ENCODE results near the gene SAMD10. TPM values are rescaled to one million over a fixed set of nuclear protein-coding genes. Genes with fewer than 3 reads are reported as not detected.

The SAMD10 gene
- total RNA-seq, 4 donors from 2014 or later, result 5.1 to 15.9 (median 6.8) TPM

- WGBS, 2 donors, result 70 to 78% methylated on average over 8 to 9 of the region's 9 CpGs
- H3K36me3 ChIP-seq, result peaks cover 14 to 94% (median 17%) of the 10 kb centered on the region in 3 donors
- H3K4me3 ChIP-seq, result no peak overlapping the region
- H3K27me3 ChIP-seq, result no peaks in the 10 kb centered on the region
- intact Hi-C loops (cut with DNase I), result no loop called here
- peaks cover 0 to 15% (median 0%) of the 10 kb centered on the region in 3 donors for H3K4me1 ChIP-seq
- H3K9me3 ChIP-seq, result no peaks in the 10 kb centered on the region
- H3K27ac ChIP-seq, result no peak overlapping the region
- TF ChIP-seq POLR2A (IDR thresholded peaks at IDR 0.05), result no peak
- TF ChIP-seq, protein P1, sequence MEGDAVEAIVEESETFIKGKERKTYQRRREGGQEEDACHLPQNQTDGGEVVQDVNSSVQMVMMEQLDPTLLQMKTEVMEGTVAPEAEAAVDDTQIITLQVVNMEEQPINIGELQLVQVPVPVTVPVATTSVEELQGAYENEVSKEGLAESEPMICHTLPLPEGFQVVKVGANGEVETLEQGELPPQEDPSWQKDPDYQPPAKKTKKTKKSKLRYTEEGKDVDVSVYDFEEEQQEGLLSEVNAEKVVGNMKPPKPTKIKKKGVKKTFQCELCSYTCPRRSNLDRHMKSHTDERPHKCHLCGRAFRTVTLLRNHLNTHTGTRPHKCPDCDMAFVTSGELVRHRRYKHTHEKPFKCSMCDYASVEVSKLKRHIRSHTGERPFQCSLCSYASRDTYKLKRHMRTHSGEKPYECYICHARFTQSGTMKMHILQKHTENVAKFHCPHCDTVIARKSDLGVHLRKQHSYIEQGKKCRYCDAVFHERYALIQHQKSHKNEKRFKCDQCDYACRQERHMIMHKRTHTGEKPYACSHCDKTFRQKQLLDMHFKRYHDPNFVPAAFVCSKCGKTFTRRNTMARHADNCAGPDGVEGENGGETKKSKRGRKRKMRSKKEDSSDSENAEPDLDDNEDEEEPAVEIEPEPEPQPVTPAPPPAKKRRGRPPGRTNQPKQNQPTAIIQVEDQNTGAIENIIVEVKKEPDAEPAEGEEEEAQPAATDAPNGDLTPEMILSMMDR (IDR thresholded peaks at IDR 0.05), result no peak
- DNase-seq, result no peak
Measured at GRCh38 chr20:63924241-63924640, 55.2 kb downstream of the SAMD10 start.

Small RNA genes lying within 50 kb of the gene (small RNA-seq; reads per million reads assigned to genes)
- 0 to 0.18 (median 0) reads per million in 4 donors for gene MIR647

Other genes starting within 250 kb of the SAMD10 start
- 10 to 100 TPM; 10.9 to 22.3 (median 14.4) TPM for gene LIME1, start 243.0 kb downstream of the SAMD10 start, total RNA-seq
- 10 to 100 TPM; 37.0 to 55.5 (median 50.2) TPM for gene SLC2A4RG, start 239.9 kb downstream of the SAMD10 start, total RNA-seq
- gene ZBTB46, start 148.4 kb downstream of the SAMD10 start, total RNA-seq, result 1 to 10 TPM in 3 of 4 donors, under 1 TPM in 1; 0.79 to 4.2 (median 2.0) TPM
- gene ABHD16B, start 118.1 kb downstream of the SAMD10 start, total RNA-seq, result not detected
- 100 to 1,000 TPM in 3 of 4 donors, 10 to 100 TPM in 1; 97.1 to 124 (median 116) TPM for gene TPD52L2, start 114.4 kb downstream of the SAMD10 start, total RNA-seq
- 10 to 100 TPM; 58.7 to 89.5 (median 75.4) TPM for gene DNAJC5, start 84.5 kb downstream of the SAMD10 start, total RNA-seq
- gene UCKL1, start 23.2 kb downstream of the SAMD10 start, total RNA-seq, result 10 to 100 TPM; 23.1 to 38.0 (median 25.6) TPM
- gene ZNF512B, start 9.7 kb downstream of the SAMD10 start, total RNA-seq, result 10 to 100 TPM; 10.7 to 17.6 (median 14.2) TPM
- gene PRPF6, start 1.5 kb upstream of the SAMD10 start, total RNA-seq, result 10 to 100 TPM; 34.1 to 57.4 (median 45.8) TPM
- gene C20orf204, start 56.5 kb upstream of the SAMD10 start, total RNA-seq, result under 1 TPM in 3 of 4 donors, not detected in 1; 0.26 to 0.57 (median 0.57) TPM
- gene SOX18, start 70.0 kb upstream of the SAMD10 start, total RNA-seq, result 1 to 10 TPM; 1.3 to 4.5 (median 3.9) TPM
- gene TCEA2, start 83.6 kb upstream of the SAMD10 start, total RNA-seq, result 10 to 100 TPM in 2 of 4 donors, 1 to 10 TPM in 2; 1.8 to 25.2 (median 8.9) TPM
- gene RGS19, start 99.9 kb upstream of the SAMD10 start, total RNA-seq, result 10 to 100 TPM in 3 of 4 donors, 1 to 10 TPM in 1; 7.4 to 14.4 (median 11.0) TPM
- under 1 TPM in 3 of 4 donors, not detected in 1; 0.34 to 0.91 (median 0.76) TPM for gene OPRL1, start 100.4 kb upstream of the SAMD10 start, total RNA-seq
- gene LKAAEAR1, start 104.8 kb upstream of the SAMD10 start, total RNA-seq, result not detected
- not detected for gene NPBWR2, start 127.9 kb upstream of the SAMD10 start, total RNA-seq
- not detected for gene MYT1, start 184.8 kb upstream of the SAMD10 start, total RNA-seq

All from esophagus squamous epithelium (tissue), 5 donors.